Fibroblast of lung (primary cell): Measurements from ENCODE around the gene SLC43A3.

Source experiments
- CTCF ChIP-seq, 2 donors: IDR thresholded peaks in 1 of 2; conservative IDR thresholded peaks in 1 of 2; 1 replicate in 1 of 2; 2 replicates in 1 of 2; pipeline ENCODE4 v1.5.1; 2011 to 2012; ENCODE audit warnings: low read length in 2 of 2, control low read depth in 1 of 2, inconsistent platforms in 1 of 2, low read depth in 1 of 2, mild to moderate bottlenecking in 1 of 2
- EZH2 ChIP-seq: IDR thresholded peaks from 2 replicates; pipeline ENCODE4 v1.5.1; 2012; ENCODE audit warnings: low read length, control low read depth, mild to moderate bottlenecking; ENCODE audit errors: missing control alignments

GRCh38 chr11:57439786-57440185 is 12.9 kb upstream of the SLC43A3 start:
- no peak for TF ChIP-seq CTCF (conservative IDR thresholded peaks at IDR 0.05 in 1 of 2, IDR thresholded peaks at IDR 0.05 in 1 of 2; ENCODE audit: low read depth in 1 of 2, low read length in 2 of 2)
- no peak for TF ChIP-seq EZH2
